GM19397 (cell line): ENCODE data around the gene PDZD4.

ENCODE experiments used
- ATAC-seq: cut with Tn5 transposase; IDR thresholded peaks from one replicate; pipeline ENCODE4 v1.9.1; 2021; ENCODE audit warnings: mild to moderate bottlenecking, moderate library complexity; ENCODE audit not compliant: unreplicated experiment

Gene PDZD4

GRCh38 chrX:153773218-153773611 lies 57.1 kb downstream of the PDZD4 start:
- no peak for ATAC-seq

- no peak for ATAC-seq
Measured at GRCh38 chrX:153772316-153773217, 57.8 kb downstream of the PDZD4 start.

GRCh38 chrX:153771415-153772315 lies 58.7 kb downstream of the PDZD4 start:
- ATAC-seq: no peak

- ATAC-seq: no peak
Measured at GRCh38 chrX:153770601-153771414, 59.5 kb downstream of the PDZD4 start.

DNA sequence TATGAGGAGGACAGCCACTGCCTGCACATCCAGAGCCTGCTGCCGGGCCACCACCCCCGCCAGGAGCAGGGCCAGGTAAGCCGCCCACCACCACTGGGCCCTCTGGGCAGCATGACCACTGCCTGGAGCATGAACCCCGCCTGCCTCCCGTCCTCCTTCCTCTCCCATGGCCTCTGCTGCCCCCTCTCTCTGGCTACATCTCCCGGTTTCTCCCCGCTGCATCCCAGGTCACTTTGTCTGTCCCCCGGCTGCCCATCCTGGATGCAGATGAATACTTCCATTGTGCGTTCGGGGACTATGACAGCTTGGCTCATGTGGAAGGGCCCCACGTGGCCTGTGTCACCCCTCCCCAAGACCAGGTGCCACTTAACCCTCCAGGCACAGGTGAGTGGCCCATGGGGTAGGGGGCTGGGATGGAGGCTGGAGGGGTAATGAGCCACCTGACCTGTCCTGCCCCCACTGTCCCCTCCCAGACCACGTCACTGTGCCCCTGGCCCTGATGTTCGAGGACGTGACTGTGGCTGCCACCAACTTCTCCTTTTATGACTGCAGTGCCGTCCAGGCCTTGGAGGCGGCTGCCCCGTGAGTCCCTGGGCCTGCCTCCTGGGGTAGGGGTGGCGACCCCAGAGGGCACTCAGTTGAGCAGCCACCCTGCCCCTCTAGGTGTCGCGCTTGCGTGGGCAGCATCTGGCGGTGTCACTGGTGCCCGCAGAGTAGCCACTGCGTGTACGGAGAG lies 60.3 kb downstream of the PDZD4 start:
- no peak for ATAC-seq

- ATAC-seq: no peak
Measured at GRCh38 chrX:153769158-153769864, 61.0 kb downstream of the PDZD4 start.

DNA sequence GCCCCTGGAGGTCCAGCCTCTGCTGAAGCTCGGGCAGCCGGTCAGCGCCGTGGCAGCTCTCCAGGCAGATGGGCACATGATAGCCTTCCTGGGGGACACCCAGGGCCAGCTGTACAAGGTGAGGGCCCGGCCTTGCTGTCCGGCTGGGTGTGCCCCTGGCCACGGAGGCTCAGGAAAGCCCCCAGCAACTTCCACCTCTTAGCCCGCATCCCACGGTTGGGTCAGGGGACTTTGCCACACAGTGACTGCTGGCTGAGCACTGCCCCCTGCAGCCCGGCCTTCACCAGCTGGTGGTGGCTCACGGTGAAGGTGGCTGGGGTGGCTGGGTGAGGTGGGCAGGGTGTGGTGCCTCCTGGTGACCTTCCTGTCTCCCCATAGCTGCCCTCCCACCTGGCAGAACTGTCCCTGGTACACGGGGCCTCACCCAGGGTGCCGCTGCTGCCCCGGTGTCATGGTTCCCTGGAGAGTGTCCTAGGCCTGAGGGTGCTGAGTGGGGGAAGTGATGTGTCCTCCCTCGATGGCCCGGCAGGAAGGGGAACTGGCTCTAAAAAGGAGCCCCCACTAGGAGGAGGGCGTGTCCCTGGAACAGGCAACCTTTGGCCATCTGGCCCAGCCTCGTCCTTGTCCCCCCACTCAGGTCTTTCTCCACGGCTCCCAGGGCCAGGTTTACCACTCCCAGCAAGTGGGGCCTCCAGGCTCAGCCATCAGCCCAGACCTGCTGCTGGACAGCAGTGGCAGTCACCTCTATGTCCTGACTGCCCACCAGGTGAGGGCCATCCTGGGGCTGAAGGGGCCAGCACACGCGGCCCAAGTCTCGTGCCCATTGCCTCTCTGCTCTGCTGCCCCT lies 61.8 kb downstream of the PDZD4 start:
- ATAC-seq: no peak

GRCh38 chrX:153767674-153768055 lies 62.7 kb downstream of the PDZD4 start:
- no peak for ATAC-seq

GRCh38 chrX:153766871-153767673 lies 63.3 kb downstream of the PDZD4 start:
- no peak for ATAC-seq

DNA sequence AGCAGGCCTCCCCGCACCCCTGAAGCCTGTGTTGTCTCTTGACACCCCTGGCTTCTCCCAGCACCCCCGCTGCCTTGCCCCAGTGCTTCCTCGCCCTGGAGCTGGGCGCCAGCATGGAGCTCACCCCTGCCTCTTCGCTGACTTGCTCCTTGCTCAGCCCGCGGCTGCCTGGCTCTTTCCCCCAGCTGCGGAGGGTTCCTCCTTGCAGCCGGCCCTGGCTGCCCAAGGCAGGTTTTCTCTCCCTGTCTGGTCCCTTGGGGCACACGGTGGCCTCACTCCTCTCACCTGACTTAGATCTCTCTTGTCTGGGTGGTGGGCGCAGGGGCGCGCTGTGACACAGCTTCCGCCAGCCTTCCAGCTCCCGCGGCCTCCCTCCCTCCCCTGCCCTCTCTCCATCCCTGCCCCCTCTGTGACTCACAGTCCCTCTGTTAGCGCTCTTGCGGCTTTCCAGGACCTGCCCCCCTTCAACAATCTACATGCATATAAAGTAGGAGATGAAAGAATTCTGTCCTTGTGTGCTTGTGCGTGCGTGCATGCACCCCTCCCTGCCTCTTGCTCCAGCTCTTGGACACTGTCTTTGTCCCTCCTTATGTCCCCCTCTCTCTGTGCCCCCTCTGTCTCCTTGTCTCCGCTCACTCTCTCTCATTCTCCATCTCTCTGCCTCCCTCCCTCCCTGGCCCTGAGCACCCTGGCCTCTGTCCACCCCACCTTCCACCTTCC lies 64.1 kb downstream of the PDZD4 start:
- no peak for ATAC-seq

DNA sequence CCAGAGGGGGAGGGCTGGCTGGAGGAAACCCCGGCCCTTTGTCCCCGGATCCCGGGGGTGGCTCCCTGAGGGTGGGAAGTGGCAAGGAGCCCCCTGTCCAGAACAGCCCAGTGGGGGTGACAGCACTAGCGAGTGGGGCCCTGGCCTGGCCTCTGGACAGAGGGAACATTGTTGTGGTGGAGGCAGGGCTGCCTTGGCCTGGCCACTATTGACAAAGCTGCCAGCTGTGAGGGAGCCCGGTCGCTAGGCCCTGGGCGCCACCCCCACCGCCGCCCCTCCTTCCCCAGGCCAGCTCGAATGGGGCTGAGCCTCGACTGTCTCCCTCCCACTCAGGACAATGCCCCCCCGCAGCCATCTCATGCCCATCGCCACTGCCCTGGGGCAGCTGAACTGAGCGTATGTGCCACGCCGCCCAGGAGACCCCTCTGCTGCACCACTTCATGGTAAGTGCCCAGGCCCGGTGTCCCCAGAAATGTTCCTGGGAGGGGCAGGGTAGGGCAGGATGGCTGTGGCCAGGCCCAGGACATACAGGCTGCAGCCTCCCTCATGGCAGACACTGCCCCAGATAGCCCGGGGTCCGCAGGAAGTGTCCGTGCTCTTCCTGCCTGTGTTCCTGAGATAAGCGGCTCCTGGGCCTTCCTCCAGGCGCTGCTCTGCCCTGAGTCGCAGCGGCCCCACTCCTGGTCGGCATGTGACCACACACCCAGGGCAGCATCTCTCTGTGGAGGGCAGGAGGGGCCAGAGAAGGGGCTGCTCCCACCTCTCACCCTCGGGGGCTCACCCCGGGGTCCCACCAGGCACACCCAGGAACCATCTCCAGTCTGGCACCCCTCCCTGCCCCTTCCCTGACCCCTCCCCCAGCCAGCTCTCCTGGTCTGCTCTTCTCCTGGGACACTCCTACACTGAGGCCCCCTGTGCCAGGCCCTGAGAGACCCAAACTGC lies 64.9 kb downstream of the PDZD4 start:
- ATAC-seq: no peak

DNA sequence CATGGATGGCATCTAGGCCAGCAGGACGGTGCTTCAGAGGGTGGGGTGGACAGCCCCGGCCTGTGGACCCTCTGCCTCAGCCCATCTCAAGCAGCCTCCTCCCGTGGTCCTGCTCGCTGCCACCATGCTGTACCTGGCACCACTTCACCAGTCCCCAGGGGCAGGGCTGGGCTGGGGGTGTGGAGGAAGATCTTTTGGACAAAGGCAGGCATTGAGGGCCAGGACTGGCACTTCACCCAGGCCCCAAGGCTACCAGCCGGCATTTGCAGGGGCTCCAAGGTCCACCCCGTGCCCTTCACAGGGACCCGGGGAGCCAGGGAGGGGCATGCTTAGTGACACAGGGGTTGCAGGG lies 65.6 kb downstream of the PDZD4 start:
- no peak for ATAC-seq

DNA sequence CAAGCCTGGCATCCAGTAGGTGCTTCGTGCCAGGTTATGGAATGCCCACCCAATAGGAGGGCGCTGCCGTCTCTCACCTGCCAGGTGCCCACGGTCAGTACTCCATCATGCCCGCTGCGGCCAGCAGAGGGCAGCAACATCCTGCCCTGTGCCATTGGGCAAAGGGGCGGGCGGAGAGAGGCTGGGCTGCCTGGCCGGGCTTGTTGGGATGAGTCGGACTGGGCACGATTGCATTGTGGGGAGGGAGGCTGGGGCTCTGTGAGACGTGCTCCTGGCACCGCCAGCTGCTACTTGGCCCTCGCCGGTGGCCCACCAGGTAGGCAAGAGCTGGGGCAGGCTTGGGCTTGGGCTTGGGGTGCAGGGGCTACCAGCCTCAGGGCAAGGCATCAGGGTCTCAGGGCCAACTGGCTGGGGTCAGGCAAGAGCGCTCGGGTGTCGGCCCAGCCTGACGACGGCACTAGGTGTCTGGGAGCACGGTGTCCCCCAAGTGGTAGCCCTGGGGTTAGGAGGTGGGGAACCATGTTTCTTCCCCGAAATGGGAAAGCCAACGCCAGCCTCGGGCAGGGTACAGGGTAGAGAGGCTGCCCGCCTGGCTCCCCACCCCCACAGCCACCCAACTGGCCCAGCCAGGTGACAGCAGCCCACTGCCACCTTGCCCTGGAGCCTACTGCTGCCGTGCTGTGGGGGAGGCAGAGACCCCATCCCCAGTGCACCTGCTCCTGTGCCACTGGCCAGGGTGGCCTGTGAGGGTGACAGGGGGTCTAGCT lies 66.2 kb downstream of the PDZD4 start, which contains the start of gene PLXNB3:
Gene PLXNB3 (plus strand): TSS at position 261 of the 767 bp plus-strand sequence. CDS start 1,287 bp downstream, outside the sequence.
- no peak for ATAC-seq

GRCh38 chrX:153763298-153763932 lies 66.9 kb downstream of the PDZD4 start:
- ATAC-seq: no peak

DNA sequence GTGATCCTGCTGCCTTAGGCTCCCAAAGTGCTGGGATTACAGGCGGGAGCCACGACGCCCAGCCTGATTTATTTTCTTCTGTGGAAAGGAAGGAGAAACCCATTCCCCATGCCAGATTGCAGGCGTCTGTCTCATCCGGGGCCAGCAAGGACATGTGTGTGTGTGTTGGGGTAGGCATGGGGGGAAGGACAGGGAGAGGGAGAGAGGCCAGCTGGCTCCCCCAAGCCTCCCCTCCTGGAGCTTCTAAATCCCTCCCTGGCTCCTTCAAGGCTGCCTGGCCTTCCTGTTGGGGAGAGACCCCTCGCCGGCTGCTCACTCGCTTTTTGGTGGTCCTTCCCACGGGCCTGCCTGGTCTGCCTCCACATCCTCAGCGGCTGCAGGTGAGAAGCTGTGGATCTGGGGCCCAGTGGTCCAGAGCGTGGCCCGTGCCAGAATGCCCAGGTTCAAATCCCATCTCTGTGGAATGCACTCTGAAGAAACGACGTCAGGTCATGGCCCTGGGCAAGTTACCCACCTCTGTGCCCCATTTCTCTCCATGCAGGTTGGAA lies 67.6 kb downstream of the PDZD4 start:
- ATAC-seq: no peak
